GM08714 (cell line): ENCODE data around the gene TTC39B.

Experiments
- H3K4me3 ChIP-seq: fragments of 200-500 bp; sonication (Bioruptor generic); 2 replicates; pipeline ENCODE4 v1.5.1; 2014; ENCODE audit warnings: mild to moderate bottlenecking, low read length, inconsistent platforms
- ZNF274 ChIP-seq: IDR thresholded peaks from 2 replicates; pipeline ENCODE4 v1.6.1; 2012; ENCODE audit warnings: mild to moderate bottlenecking, low read depth, low read length

Gene TTC39B

GRCh38 chr9:15317836-15318235, 10.8 kb upstream of the TTC39B start:
- H3K4me3 ChIP-seq: no peak overlapping the region
- TF ChIP-seq ZNF274: no peak

GRCh38 chr9:15311607-15312006, 4.6 kb upstream of the TTC39B start:
- no peak for TF ChIP-seq ZNF274
- no peak overlapping the region for H3K4me3 ChIP-seq

DNA sequence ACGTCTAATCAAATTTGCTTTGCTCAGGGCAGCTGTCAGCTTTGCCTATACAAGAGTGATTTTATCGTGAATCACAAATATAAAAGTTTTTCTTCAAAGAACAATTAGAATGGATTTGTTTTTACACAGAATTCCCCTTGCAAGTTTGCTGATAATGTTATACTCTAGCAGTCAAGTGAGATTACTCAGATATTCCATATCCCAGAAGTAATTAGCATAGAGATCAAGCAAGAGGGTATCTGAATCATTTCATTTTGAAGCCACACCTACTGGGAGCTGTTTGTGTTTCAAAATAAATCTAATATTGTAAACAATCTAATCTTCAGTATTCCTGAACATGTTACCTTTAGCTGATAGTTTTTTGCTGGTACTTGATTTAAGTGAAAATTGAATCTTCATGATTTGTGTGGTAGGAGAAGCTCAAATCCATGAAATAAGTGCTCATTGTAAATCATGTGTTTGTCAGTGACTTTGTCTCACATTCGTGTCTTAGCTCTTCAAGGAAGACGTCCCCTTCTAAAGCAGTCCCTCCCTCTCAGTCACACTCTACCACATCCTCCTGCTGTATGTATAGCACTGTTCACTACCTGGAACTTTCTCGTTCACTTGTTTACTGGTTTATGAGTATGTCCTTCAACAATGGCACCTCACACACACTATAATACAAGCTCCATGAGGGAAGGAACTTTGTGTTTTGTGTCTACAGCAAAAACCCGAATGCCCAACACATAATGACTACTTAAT, 3.3 kb upstream of the TTC39B start:
- H3K4me3 ChIP-seq: no peak overlapping the region

GRCh38 chr9:15308511-15308910, 1.5 kb upstream of the TTC39B start:
- H3K4me3 ChIP-seq: no peak overlapping the region
- no peak for TF ChIP-seq ZNF274

More for the DNA sequence above, 3.3 kb upstream of the TTC39B start:
- no peak for TF ChIP-seq ZNF274

GRCh38 chr9:15307523-15307841, 466 bp upstream of the TTC39B start:
- no peak for TF ChIP-seq ZNF274
- H3K4me3 ChIP-seq: peak overlapping the region; percentile 68; the same call in 1 of the 2 replicates

DNA sequence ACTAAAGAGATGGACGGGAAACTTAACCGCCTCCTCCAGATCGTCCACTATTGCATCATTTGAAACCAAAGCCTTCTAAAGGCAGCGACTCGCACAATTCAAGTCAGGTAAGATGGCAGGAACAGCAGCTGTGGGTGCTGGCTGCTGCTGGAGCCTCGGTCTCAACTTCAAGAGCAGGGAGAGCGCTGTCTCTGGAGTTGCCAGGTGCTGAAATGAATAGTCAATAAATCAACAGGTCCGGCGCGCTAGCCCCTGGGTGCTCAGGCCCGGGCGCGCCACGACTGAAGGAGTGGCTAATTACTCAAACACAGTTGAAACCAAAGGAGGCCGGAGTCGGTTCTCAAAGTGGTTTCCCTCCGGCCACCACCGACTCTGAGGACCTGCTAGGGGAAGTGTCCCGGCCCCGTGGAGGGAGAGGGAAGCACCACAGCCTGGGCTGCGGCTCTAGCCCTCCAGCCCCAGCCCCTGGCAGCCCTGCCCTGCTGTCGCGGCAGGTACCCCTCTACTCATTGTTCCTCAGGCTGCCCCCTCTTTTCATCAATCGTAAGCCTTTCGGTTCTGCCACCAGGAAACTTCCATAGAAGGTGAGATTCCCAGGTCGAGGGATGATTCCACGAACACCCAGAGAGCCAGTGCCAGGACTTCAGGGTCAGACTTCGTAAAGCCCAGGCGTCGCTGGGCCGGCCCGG, 804 bp downstream of the TTC39B start:
- no peak for TF ChIP-seq ZNF274
- peak overlapping the region; percentile 68 for H3K4me3 ChIP-seq

DNA sequence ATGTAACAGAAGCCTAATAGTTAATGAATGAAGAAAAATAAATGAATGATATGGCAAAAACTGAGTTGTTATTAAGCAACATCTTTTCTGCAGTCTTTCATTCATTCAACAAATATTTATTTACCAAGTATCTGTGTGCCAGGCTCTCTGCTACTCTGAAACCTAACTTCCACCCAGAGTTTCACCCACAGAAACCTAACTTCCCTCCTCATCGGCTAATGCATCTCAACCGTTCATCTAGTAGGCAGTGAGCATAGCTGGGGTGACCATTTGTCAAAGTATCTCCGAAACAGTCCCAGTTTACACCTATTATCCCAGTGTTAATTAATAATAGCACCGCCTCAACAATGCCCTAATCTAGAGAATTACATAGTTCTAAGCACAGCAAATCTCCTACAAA, 1.5 kb downstream of the TTC39B start:
- H3K4me3 ChIP-seq: no peak overlapping the region; the same call in 1 of the 2 replicates
- TF ChIP-seq ZNF274: no peak

GRCh38 chr9:15304632-15305031, 2.4 kb downstream of the TTC39B start:
- no peak overlapping the region for H3K4me3 ChIP-seq
- no peak for TF ChIP-seq ZNF274

GRCh38 chr9:15300218-15300617, 6.8 kb downstream of the TTC39B start:
- TF ChIP-seq ZNF274: no peak
- no peak overlapping the region for H3K4me3 ChIP-seq

GRCh38 chr9:15299374-15299939, 7.6 kb downstream of the TTC39B start:
- no peak for TF ChIP-seq ZNF274
- no peak overlapping the region; the same call in 1 of the 2 replicates for H3K4me3 ChIP-seq

- no peak overlapping the region for H3K4me3 ChIP-seq
- TF ChIP-seq ZNF274: no peak
Measured at GRCh38 chr9:15298362-15298761, 8.7 kb downstream of the TTC39B start.

DNA sequence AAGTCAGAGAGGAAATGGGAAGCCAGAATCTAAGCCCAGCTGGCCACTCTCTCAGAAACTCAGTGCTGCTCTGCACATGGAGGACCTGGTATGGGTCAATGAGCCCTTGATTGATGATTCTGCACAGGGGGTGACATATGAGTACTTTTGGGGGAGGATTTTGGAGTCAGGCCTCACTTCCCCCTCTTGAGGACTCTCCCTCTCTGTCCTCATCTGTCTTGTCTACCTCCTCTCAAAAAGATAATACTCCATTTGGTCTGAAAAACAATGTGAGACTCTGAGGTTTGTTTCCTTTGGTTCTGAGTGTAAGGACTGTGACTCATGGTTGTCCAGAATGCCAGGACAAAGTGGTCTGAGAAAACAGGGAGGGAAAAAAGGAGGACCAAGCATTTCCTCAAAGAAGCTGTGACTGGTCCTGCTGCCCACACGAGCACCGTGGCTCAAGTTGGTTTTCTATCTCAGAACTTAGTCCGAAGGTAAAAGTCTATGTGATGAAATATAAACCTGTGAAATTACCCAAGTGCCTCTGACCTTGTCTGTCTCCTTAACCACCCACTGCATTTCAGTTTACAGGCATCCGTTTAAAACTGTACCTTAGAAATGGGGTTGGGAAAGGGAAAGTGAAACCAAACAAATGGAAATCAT, 11.1 kb downstream of the TTC39B start:
- H3K4me3 ChIP-seq: peak overlapping the region; percentile 62; the same call in 1 of the 2 replicates
- TF ChIP-seq ZNF274: no peak

DNA sequence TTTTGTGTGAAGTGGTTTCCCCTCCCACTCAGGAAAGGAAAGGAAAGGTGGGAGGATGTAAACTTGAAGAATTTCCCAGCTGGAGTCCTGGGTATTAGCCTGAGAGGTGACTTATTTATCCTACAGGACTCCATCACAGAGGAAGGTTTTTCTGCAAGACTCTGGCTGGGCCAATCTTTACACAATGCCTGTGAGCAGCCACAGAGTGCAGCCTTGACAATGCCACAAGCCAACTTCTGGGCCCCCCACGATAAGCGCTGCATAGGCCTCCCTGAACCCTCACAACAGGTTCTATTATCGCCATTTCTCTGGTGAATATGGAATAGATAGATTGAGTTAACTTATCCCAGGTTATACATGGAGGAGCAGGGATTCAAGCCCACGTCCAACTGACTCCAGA, 12.4 kb downstream of the TTC39B start:
- no peak for TF ChIP-seq ZNF274
- no peak overlapping the region for H3K4me3 ChIP-seq

- TF ChIP-seq ZNF274: no peak
Measured at GRCh38 chr9:15293804-15294316, 13.2 kb downstream of the TTC39B start.

More at GRCh38 chr9:15293804-15294316, 13.2 kb downstream of the TTC39B start:
- H3K4me3 ChIP-seq: no peak overlapping the region
